ENCODE measurements around the gene SLC7A10. TPM values are rescaled to one million over a fixed set of nuclear protein-coding genes. Genes with fewer than 3 reads are reported as not detected.
A peak's percentile ranks its signal among the peaks of the same experiment; 100 is the strongest.

Gene SLC7A10
- total RNA-seq, 1 experiment from 2014 or later, result not detected

GRCh38 chr19:33176670-33177416, 48.8 kb downstream of the SLC7A10 start:
- Histone ChIP-seq H3K4me1 (0 out of 2 replicates have a peak, but pooled peaks cover 5% of the 10 kb centered on the region), H3K9me3 (no peaks in the 10 kb centered on the region), H3K4me3 (ENCODE audit: low read depth, low read length) (peak overlapping the region; percentile 79), H3K36me3 (ENCODE audit: control insufficient read depth, insufficient read depth, low read length) (no peaks in the 10 kb centered on the region; the same call in 1 of the 2 replicates), H3K27me3 (replicated peaks; ENCODE audit: control insufficient read depth, insufficient read depth, low read length) (no peaks in the 10 kb centered on the region)
- Mint-ChIP-seq H3K4me1 (ENCODE audit: low read depth, unreplicated experiment) (peaks cover 13% of the 10 kb centered on the region), H3K27me3 (ENCODE audit: insufficient read depth, unreplicated experiment) (peaks cover 5% of the 10 kb centered on the region), H3K36me3 (ENCODE audit: insufficient read depth, unreplicated experiment) (peaks cover 22% of the 10 kb centered on the region), H3K27ac (ENCODE audit: unreplicated experiment) (peak overlapping the region; percentile 98), H3K9me3 (ENCODE audit: unreplicated experiment) (no peaks in the 10 kb centered on the region), H3K4me3 (ENCODE audit: unreplicated experiment) (peak overlapping the region; percentile 94)
- TSS peak; percentile 99 for BruUV-seq (replicated peaks)
- POLR2A ChIA-PET, result interaction anchor here (0.5 to 1.7 kb wide), 19 partner anchors 11 to 1501 kb away, joined by 3 to 15 read pairs (median 4); partner anchors contain the start of genes CEBPA, CEBPG, CEP89 and FAAP24
- peak in 1 of 2 experiments; percentile 24 for TF ChIP-seq CTCF (IDR thresholded peaks at IDR 0.05; ENCODE audit: insufficient read depth in 1 of 2, low read depth in 1 of 2, low read length in 1 of 2, severe bottlenecking in 1 of 2, unreplicated experiment in 1 of 2)
- CTCF ChIA-PET, result interaction anchor here (0.7 to 1.8 kb wide), 14 partner anchors 10 to 601 kb away, joined by 3 to 14 read pairs (median 4); partner anchors contain the start of genes CEBPA and CEBPG
- intact Hi-C loops (cut with micrococcal nuclease; ENCODE audit: unreplicated experiment), result loop anchor here (1.0 to 5.0 kb wide), 5 partner anchors 18 to 205 kb away; partner anchors contain the start of genes CEBPA and FAAP24
- peak; percentile 99 to 100 for DNase-seq

GRCh38 chr19:33175886-33176669, 49.6 kb downstream of the SLC7A10 start:
- peak in 1 of 2 experiments; percentile 16 for TF ChIP-seq CTCF (IDR thresholded peaks at IDR 0.05; ENCODE audit: insufficient read depth in 1 of 2, low read depth in 1 of 2, low read length in 1 of 2, severe bottlenecking in 1 of 2, unreplicated experiment in 1 of 2)
- H3K27ac Mint-ChIP-seq (ENCODE audit: unreplicated experiment), result peak overlapping the region; percentile 98
- no peaks in the 10 kb centered on the region for H3K9me3 ChIP-seq
- BruUV-seq (replicated peaks), result TSS peak; percentile 61
- peaks cover 5% of the 10 kb centered on the region for H3K27me3 Mint-ChIP-seq (ENCODE audit: insufficient read depth, unreplicated experiment)
- H3K4me1 Mint-ChIP-seq (ENCODE audit: low read depth, unreplicated experiment), result peaks cover 13% of the 10 kb centered on the region
- H3K4me3 ChIP-seq (ENCODE audit: low read depth, low read length), result peak overlapping the region; percentile 79
- peaks cover 22% of the 10 kb centered on the region for H3K36me3 Mint-ChIP-seq (ENCODE audit: insufficient read depth, unreplicated experiment)
- 0 out of 2 replicates have a peak, but pooled peaks cover 5% of the 10 kb centered on the region for H3K4me1 ChIP-seq
- no peaks in the 10 kb centered on the region for H3K9me3 Mint-ChIP-seq (ENCODE audit: unreplicated experiment)
- H3K27me3 ChIP-seq (replicated peaks; ENCODE audit: control insufficient read depth, insufficient read depth, low read length), result no peaks in the 10 kb centered on the region
- ChIA-PET POLR2A (interaction anchor here (0.5 to 1.7 kb wide), 19 partner anchors 10 to 1502 kb away, joined by 3 to 15 read pairs (median 4); partner anchors contain the start of genes CEBPA, CEBPG, CEP89 and FAAP24), CTCF (interaction anchor here (0.6 to 1.8 kb wide), 14 partner anchors 10 to 602 kb away, joined by 3 to 14 read pairs (median 4); partner anchors contain the start of genes CEBPA and CEBPG)
- no peaks in the 10 kb centered on the region; the same call in 1 of the 2 replicates for H3K36me3 ChIP-seq (ENCODE audit: control insufficient read depth, insufficient read depth, low read length)
- intact Hi-C loops (cut with micrococcal nuclease; ENCODE audit: unreplicated experiment), result loop anchor here (2.0 to 5.0 kb wide), 2 partner anchors 49 to 126 kb away; partner anchors contain the start of gene CEBPA
- peak; percentile 69 to 70 for DNase-seq
- H3K4me3 Mint-ChIP-seq (ENCODE audit: unreplicated experiment), result peak overlapping the region; percentile 94

Data from Caco-2 (cell line).